Endodermal cell (in vitro differentiated cells): ENCODE results near the gene RAB38. TPM values are rescaled to one million over a fixed set of nuclear protein-coding genes. Genes with fewer than 3 reads are reported as not detected.

Experiments
- DNase-seq: peaks from one replicate; pipeline ENCODE4 v3.0.0-alpha.2; 2017
- H3K27ac ChIP-seq: 2 replicates; pipeline ENCODE4 v1.5.1; 2013; ENCODE audit warnings: mild to moderate bottlenecking, low read depth, low read length, moderate library complexity
- H3K27me3 ChIP-seq: 2 replicates; pipeline ENCODE4 v1.6.1; 2013; ENCODE audit warnings: mild to moderate bottlenecking, low read length, moderate library complexity; ENCODE audit not compliant: insufficient read depth, control insufficient read depth, poor library complexity, severe bottlenecking
- H3K36me3 ChIP-seq: 2 replicates; pipeline ENCODE4 v1.7.0; 2013; ENCODE audit warnings: mild to moderate bottlenecking, low read length, moderate library complexity; ENCODE audit not compliant: control insufficient read depth, insufficient read depth
- H3K4me1 ChIP-seq: one replicate; pipeline ENCODE4 v1.7.0; 2013; ENCODE audit warnings: low read length; ENCODE audit not compliant: control insufficient read depth, insufficient read depth
- H3K4me3 ChIP-seq: 2 replicates; pipeline ENCODE4 v1.5.1; 2013; ENCODE audit warnings: mild to moderate bottlenecking, low read length, moderate library complexity
- H3K9ac ChIP-seq: 2 replicates; pipeline ENCODE4 v1.6.1; 2013; ENCODE audit warnings: mild to moderate bottlenecking, low read length, moderate library complexity; ENCODE audit not compliant: poor library complexity, severe bottlenecking; ENCODE audit errors: extremely low read depth
- H3K9me3 ChIP-seq: 2 replicates; pipeline ENCODE4 v1.6.1; 2013; ENCODE audit warnings: mild to moderate bottlenecking, low read length, moderate library complexity; ENCODE audit not compliant: control insufficient read depth
- H3K27ac Mint-ChIP-seq: 2 replicates; pipeline ENCODE4 v1.8.0; 2020; ENCODE audit warnings: mixed read lengths
- H3K27me3 Mint-ChIP-seq: 2 replicates; pipeline ENCODE4 v1.8.0; 2021; ENCODE audit warnings: mild to moderate bottlenecking, mixed read lengths; ENCODE audit not compliant: insufficient read depth
- H3K36me3 Mint-ChIP-seq: 2 replicates; pipeline ENCODE4 v1.8.0; 2020; ENCODE audit warnings: low read depth, mixed read lengths
- H3K4me1 Mint-ChIP-seq: 2 replicates; pipeline ENCODE4 v1.8.0; 2020; ENCODE audit warnings: mixed read lengths
- H3K4me3 Mint-ChIP-seq: 2 replicates; pipeline ENCODE4 v1.8.0; 2020; ENCODE audit warnings: mild to moderate bottlenecking, moderate library complexity, mixed read lengths
- H3K9me3 Mint-ChIP-seq: 2 replicates; pipeline ENCODE4 v1.8.0; 2020; ENCODE audit warnings: mild to moderate bottlenecking, mixed read lengths
- CTCF ChIP-seq: fragments of 200-600 bp; sonication (generic); conservative IDR thresholded peaks from 2 replicates; pipeline ENCODE4 v1.5.0; 2021; ENCODE audit warnings: antibody characterized with exemption, mild to moderate bottlenecking
- WGBS, 2 experiments: methylation state at CpG; one replicate each; pipeline versions ENCODE4 v1.1.5 to v1.1.7; 2013; ENCODE audit warnings: missing lambda C conversion rate in 2 of 2, mixed read lengths in 1 of 2; ENCODE audit not compliant: insufficient coverage in 1 of 2, insufficient read length in 1 of 2; 5-methylcytosine and 5-hydroxymethylcytosine counted together
- microRNA-seq: library from miRNA; unstranded; fragments of <30 nt; microRNA quantifications from one replicate; pipeline ENCODE4 v1.2.0, GENCODE V29; 2020; ENCODE audit warnings: borderline microRNAs expressed
- total RNA-seq, 2 donors: library from RNA; stranded (reverse); fragmentation: NEBNext Ultra II Directional in 1 of 2; extraction: Animal tissue kit (Norgen Biotek cat#: 25700) in 1 of 2; gene quantifications; 2 replicates in 1 of 2; 3 replicates in 1 of 2; pipeline ENCODE4 v1.2.1, GENCODE V29; 2021

RAB38 gene
- total RNA-seq, 2 donors from 2014 or later: 12.3 to 15.0 TPM

GRCh38 chr11:88066090-88066489, 109.2 kb downstream of the RAB38 start:
- Histone ChIP-seq H3K9ac (no peak overlapping the region), H3K27ac (no peak overlapping the region), H3K9me3 (no peaks in the 10 kb centered on the region), H3K4me3 (no peak overlapping the region), H3K4me1 (no peaks in the 10 kb centered on the region), H3K27me3 (no peaks in the 10 kb centered on the region), H3K36me3 (no peaks in the 10 kb centered on the region)
- Mint-ChIP-seq H3K36me3 (peaks cover 2% of the 10 kb centered on the region), H3K27me3 (no peaks in the 10 kb centered on the region), H3K4me3 (no peak overlapping the region), H3K9me3 (peaks cover 29% of the 10 kb centered on the region), H3K27ac (no peak overlapping the region), H3K4me1 (no peaks in the 10 kb centered on the region)
- no peak for TF ChIP-seq CTCF
- 100% methylated on average over 1 of the region's 2 CpGs; no CpG with 5 or more reads in 1 of the 2 experiments for WGBS, 2 experiments
- no peak for DNase-seq

- Mint-ChIP-seq H3K27ac (no peak overlapping the region), H3K9me3 (peaks cover 16% of the 10 kb centered on the region), H3K36me3 (no peaks in the 10 kb centered on the region), H3K4me3 (no peak overlapping the region), H3K4me1 (no peaks in the 10 kb centered on the region), H3K27me3 (no peaks in the 10 kb centered on the region)
- TF ChIP-seq CTCF: no peak
- Histone ChIP-seq H3K4me3 (no peak overlapping the region), H3K4me1 (no peaks in the 10 kb centered on the region), H3K9ac (no peak overlapping the region), H3K9me3 (no peaks in the 10 kb centered on the region), H3K27ac (no peak overlapping the region), H3K36me3 (no peaks in the 10 kb centered on the region), H3K27me3 (no peaks in the 10 kb centered on the region)
- no peak for DNase-seq
- WGBS, 2 experiments: 80 to 87% methylated on average over 1 to 2 of the region's 2 CpGs
Measured at GRCh38 chr11:88064097-88064705, 111.0 kb downstream of the RAB38 start.

Small RNA genes within 50 kb of the gene (microRNA-seq; reads per million reads assigned to microRNA genes)
- not detected for gene MIR3166

Other genes with a start within 250 kb of the RAB38 start
- gene CTSC, start 162.3 kb upstream of the RAB38 start, total RNA-seq: 100 to 1,000 TPM; 234 to 273 TPM